Thyroid gland (tissue), 4 donors: Measurements from ENCODE around the gene ZNF575. TPM values are rescaled to one million over a fixed set of nuclear protein-coding genes. Genes with fewer than 3 reads are reported as not detected.
"Not testable (repeated sequence)": the region's sequence is repeated elsewhere in the genome, so short reads cannot be mapped to it uniquely, and the experiment has no call there.

ENCODE experiments used
- DNase-seq, 2 donors: peaks; one replicate each; pipeline ENCODE4 v3.0.0-alpha.2; 2019
- H3K27ac ChIP-seq, 3 donors: fragments of 200-600 bp; sonication (generic); 1 replicate in 2 of 3; 2 replicates in 1 of 3; pipeline ENCODE4 v1.5.1; 2016 to 2019; ENCODE audit warnings: mild to moderate bottlenecking in 1 of 3, moderate library complexity in 1 of 3
- H3K27me3 ChIP-seq: fragments of 200-600 bp; sonication (generic); one replicate; pipeline ENCODE4 v1.5.1; 2019
- H3K36me3 ChIP-seq, 2 donors: fragments of 200-600 bp; sonication (generic); one replicate each; pipeline ENCODE4 v1.5.1; 2016 to 2019
- H3K4me1 ChIP-seq, 2 donors: fragments of 200-600 bp; sonication (generic); one replicate each; pipeline ENCODE4 v1.5.1; 2017 to 2019
- H3K4me3 ChIP-seq, 3 donors: fragments of 200-600 bp; sonication (generic); replicated peaks in 1 of 3; 1 replicate in 2 of 3; 2 replicates in 1 of 3; pipeline ENCODE4 v1.5.1; 2016; ENCODE audit warnings: mild to moderate bottlenecking in 1 of 3
- H3K9me3 ChIP-seq: fragments of 200-600 bp; sonication (generic); one replicate; pipeline ENCODE4 v1.5.1; 2017
- CTCF ChIP-seq, 6 experiments: fragments of 200-600 bp in 3 of 6; fragments of 450-650 bp in 3 of 6; sonication (generic) in 3 of 6; IDR thresholded peaks; one replicate each; pipeline ENCODE4 v1.5.1; 2016 to 2019; ENCODE audit warnings: antibody characterized with exemption in 6 of 6, mild to moderate bottlenecking in 2 of 6, inconsistent platforms in 1 of 6, moderate library complexity in 1 of 6
- POLR2A ChIP-seq, 2 donors: fragments of 450-650 bp; IDR thresholded peaks; one replicate each; pipeline ENCODE4 v1.6.1; 2017; ENCODE audit warnings: antibody characterized with exemption in 2 of 2, mild to moderate bottlenecking in 2 of 2, moderate library complexity in 1 of 2
- WGBS, 2 donors: methylation state at CpG; one replicate each; pipeline ENCODE4 v1.1.5; 2017; 5-methylcytosine and 5-hydroxymethylcytosine counted together
- intact Hi-C: fragments of 100-400 bp; cut with DNase I; formaldehyde crosslinking; loops from one replicate; pipeline ENCODE4 v1.15.1; 2023
- total RNA-seq, 4 donors: library from RNA; depleted of rRNA; stranded (reverse); fragments of >200 nt; gene quantifications; one replicate each; pipeline ENCODE4 v1.2.3, GENCODE V29; 2016

The ZNF575 gene
- total RNA-seq, 4 donors from 2014 or later: 1.4 TPM; not detected in 3

GRCh38 chr19:43506629-43507028 is 26.4 kb upstream of the ZNF575 start:
- Histone ChIP-seq H3K27me3 (no peaks in the 10 kb centered on the region), H3K4me1 (peaks cover 6 to 16% of the 10 kb centered on the region in 2 donors), H3K27ac (no peak overlapping the region), H3K36me3 (peaks cover 0 to 4% of the 10 kb centered on the region in 2 donors), H3K9me3 (no peaks in the 10 kb centered on the region), H3K4me3 (no peak overlapping the region)
- DNase-seq: no peak
- intact Hi-C loops: no loop called here
- 86 to 92% methylated on average over 5 of the region's 5 CpGs for WGBS, 2 donors
- no peak for TF ChIP-seq POLR2A (IDR thresholded peaks at IDR 0.05)
- no peak for TF ChIP-seq CTCF (IDR thresholded peaks at IDR 0.05)

- Histone ChIP-seq H3K27ac (no peak overlapping the region), H3K36me3 (peaks cover 0 to 4% of the 10 kb centered on the region in 2 donors), H3K9me3 (no peaks in the 10 kb centered on the region), H3K4me3 (no peak overlapping the region), H3K27me3 (no peaks in the 10 kb centered on the region), H3K4me1 (peaks cover 7 to 21% of the 10 kb centered on the region in 2 donors)
- intact Hi-C loops: no loop called here
- WGBS, 2 donors: 100% methylated on average over 1 to 2 of the region's 2 CpGs
- DNase-seq: no peak
- TF ChIP-seq POLR2A (IDR thresholded peaks at IDR 0.05) (no peak), CTCF (IDR thresholded peaks at IDR 0.05) (no peak)
Measured at GRCh38 chr19:43507880-43508279, 25.1 kb upstream of the ZNF575 start.

GRCh38 chr19:43510713-43511112 is 22.3 kb upstream of the ZNF575 start:
- H3K4me3 ChIP-seq: no peak overlapping the region
- TF ChIP-seq CTCF (IDR thresholded peaks at IDR 0.05) (no peak), POLR2A (IDR thresholded peaks at IDR 0.05) (no peak)
- H3K36me3 ChIP-seq: peaks cover 0 to 4% of the 10 kb centered on the region in 2 donors
- 98 to 99% methylated on average over 9 of the region's 9 CpGs for WGBS, 2 donors
- no peak for DNase-seq
- H3K27me3 ChIP-seq: no peaks in the 10 kb centered on the region
- no peaks in the 10 kb centered on the region for H3K9me3 ChIP-seq
- intact Hi-C loops: no loop called here
- peaks cover 4 to 11% of the 10 kb centered on the region in 2 donors for H3K4me1 ChIP-seq
- H3K27ac ChIP-seq: no peak overlapping the region

- Histone ChIP-seq H3K36me3 (peaks cover 0 to 4% of the 10 kb centered on the region in 2 donors), H3K4me3 (no peak overlapping the region), H3K27me3 (no peaks in the 10 kb centered on the region), H3K4me1 (peaks cover 4 to 11% of the 10 kb centered on the region in 2 donors), H3K9me3 (no peaks in the 10 kb centered on the region), H3K27ac (no peak overlapping the region)
- 95 to 96% methylated on average over 5 of the region's 5 CpGs for WGBS, 2 donors
- no peak for DNase-seq
- no peak for TF ChIP-seq CTCF (IDR thresholded peaks at IDR 0.05)
- no peak for TF ChIP-seq POLR2A (IDR thresholded peaks at IDR 0.05)
- intact Hi-C loops: no loop called here
Measured at GRCh38 chr19:43511324-43511723, 21.7 kb upstream of the ZNF575 start.

- intact Hi-C loops: not testable (repeated sequence)
Measured at GRCh38 chr19:43512399-43512798, 20.6 kb upstream of the ZNF575 start.

GRCh38 chr19:43518051-43518450 is 14.9 kb upstream of the ZNF575 start:
- WGBS, 2 donors: 84 to 86% methylated on average over 3 to 4 of the region's 4 CpGs
- intact Hi-C loops: loop anchor here (2.0 kb wide), 1 partner anchor 71 kb away; no protein-coding TSS in a partner anchor
- Histone ChIP-seq H3K4me1 (peaks cover under 1 to 3% of the 10 kb centered on the region in 2 donors), H3K9me3 (no peaks in the 10 kb centered on the region), H3K27ac (no peak overlapping the region), H3K36me3 (no peaks in the 10 kb centered on the region), H3K27me3 (no peaks in the 10 kb centered on the region), H3K4me3 (no peak overlapping the region)
- TF ChIP-seq POLR2A (IDR thresholded peaks at IDR 0.05): no peak
- no peak for TF ChIP-seq CTCF (IDR thresholded peaks at IDR 0.05)
- no peak for DNase-seq

More at GRCh38 chr19:43512399-43512798, 20.6 kb upstream of the ZNF575 start:
- not testable (repeated sequence) for H3K4me3 ChIP-seq, DNase-seq, H3K27me3 ChIP-seq, H3K36me3 ChIP-seq, H3K9me3 ChIP-seq, H3K27ac ChIP-seq
- peaks cover 4 to 11% of the 10 kb centered on the region in 2 donors for H3K4me1 ChIP-seq
